Endothelial cell of umbilical vein (primary cell): ENCODE measurements around the gene TACSTD2.

Experiments
- GATA2 ChIP-seq: IDR thresholded peaks from 2 replicates; pipeline ENCODE4 v1.7.0; 2011; ENCODE audit warnings: low read depth, mild to moderate bottlenecking, moderate library complexity, mixed read lengths, low read length; ENCODE audit not compliant: insufficient read length, insufficient read depth
- JUN ChIP-seq: IDR thresholded peaks from 2 replicates; pipeline ENCODE4 v1.6.1; 2011; ENCODE audit warnings: borderline replicate concordance, low read depth; ENCODE audit not compliant: insufficient read length, insufficient read depth
- POLR2A ChIP-seq: IDR thresholded peaks from 2 replicates; pipeline ENCODE4 v1.6.1; 2012; ENCODE audit warnings: low read depth, mild to moderate bottlenecking, control low read depth, low read length
- POLR2AphosphoS5 ChIP-seq: IDR thresholded peaks from 2 replicates; pipeline ENCODE4 v1.6.1; 2012; ENCODE audit warnings: low read depth, mild to moderate bottlenecking, control low read depth, low read length, moderate library complexity; ENCODE audit not compliant: insufficient read depth
- TF ChIP-seq, protein P1 (sequence below), 2 donors: IDR thresholded peaks; 1 replicate in 1 of 2; 2 replicates in 1 of 2; pipeline ENCODE4 v1.5.1; 2011; ENCODE audit warnings: low read length in 2 of 2, mild to moderate bottlenecking in 2 of 2, moderate library complexity in 2 of 2, control low read depth in 1 of 2, inconsistent platforms in 1 of 2, low read depth in 1 of 2; ENCODE audit not compliant: insufficient read depth in 1 of 2; ENCODE audit errors: extremely low read depth in 1 of 2

DNA sequence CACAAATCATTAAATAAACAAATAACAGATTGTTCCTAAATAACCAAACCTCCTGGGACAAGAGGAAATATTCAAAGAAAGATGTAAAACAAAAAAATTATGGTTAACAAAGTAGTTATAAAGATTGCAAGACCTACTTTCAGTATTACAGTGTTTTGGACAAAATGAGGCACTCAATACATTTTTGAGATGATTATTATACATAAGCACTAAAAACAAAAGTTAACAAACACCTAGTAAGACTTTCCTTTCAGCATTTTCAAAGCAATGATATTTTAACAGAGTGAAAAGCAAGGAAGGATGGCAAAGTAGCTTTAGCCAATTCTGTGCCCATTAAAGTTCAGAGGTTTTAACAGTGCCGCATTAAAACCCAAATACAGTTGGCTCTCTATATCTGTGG is 47.8 kb downstream of the TACSTD2 start:
- TF ChIP-seq POLR2AphosphoS5 (no peak), GATA2 (no peak), POLR2A (no peak), JUN (no peak)
- TF ChIP-seq, protein P1, sequence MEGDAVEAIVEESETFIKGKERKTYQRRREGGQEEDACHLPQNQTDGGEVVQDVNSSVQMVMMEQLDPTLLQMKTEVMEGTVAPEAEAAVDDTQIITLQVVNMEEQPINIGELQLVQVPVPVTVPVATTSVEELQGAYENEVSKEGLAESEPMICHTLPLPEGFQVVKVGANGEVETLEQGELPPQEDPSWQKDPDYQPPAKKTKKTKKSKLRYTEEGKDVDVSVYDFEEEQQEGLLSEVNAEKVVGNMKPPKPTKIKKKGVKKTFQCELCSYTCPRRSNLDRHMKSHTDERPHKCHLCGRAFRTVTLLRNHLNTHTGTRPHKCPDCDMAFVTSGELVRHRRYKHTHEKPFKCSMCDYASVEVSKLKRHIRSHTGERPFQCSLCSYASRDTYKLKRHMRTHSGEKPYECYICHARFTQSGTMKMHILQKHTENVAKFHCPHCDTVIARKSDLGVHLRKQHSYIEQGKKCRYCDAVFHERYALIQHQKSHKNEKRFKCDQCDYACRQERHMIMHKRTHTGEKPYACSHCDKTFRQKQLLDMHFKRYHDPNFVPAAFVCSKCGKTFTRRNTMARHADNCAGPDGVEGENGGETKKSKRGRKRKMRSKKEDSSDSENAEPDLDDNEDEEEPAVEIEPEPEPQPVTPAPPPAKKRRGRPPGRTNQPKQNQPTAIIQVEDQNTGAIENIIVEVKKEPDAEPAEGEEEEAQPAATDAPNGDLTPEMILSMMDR (IDR thresholded peaks at IDR 0.05; ENCODE audit: extremely low read depth in 1 of 2, insufficient read depth in 1 of 2, low read depth in 1 of 2, low read length in 2 of 2) = no peak
